Measurements from ENCODE around the gene EYA2.
"Not testable (repeated sequence)": the region's sequence is repeated elsewhere in the genome, so short reads cannot be mapped to it uniquely, and the experiment has no call there.

GRCh38 chr20:46961968-46962367 lies 67.3 kb downstream of the EYA2 start:
- not testable (repeated sequence) for TF ChIP-seq CTCF (IDR thresholded peaks at IDR 0.05); POLR2A (IDR thresholded peaks at IDR 0.05); POLR2AphosphoS5 (IDR thresholded peaks at IDR 0.05; ENCODE audit: insufficient read depth in 1 of 2, low read depth in 1 of 2)
